ENCODE data around the gene SETD1B.
"Not testable (repeated sequence)": the region's sequence is repeated elsewhere in the genome, so short reads cannot be mapped to it uniquely, and the experiment has no call there.

SETD1B gene

DNA sequence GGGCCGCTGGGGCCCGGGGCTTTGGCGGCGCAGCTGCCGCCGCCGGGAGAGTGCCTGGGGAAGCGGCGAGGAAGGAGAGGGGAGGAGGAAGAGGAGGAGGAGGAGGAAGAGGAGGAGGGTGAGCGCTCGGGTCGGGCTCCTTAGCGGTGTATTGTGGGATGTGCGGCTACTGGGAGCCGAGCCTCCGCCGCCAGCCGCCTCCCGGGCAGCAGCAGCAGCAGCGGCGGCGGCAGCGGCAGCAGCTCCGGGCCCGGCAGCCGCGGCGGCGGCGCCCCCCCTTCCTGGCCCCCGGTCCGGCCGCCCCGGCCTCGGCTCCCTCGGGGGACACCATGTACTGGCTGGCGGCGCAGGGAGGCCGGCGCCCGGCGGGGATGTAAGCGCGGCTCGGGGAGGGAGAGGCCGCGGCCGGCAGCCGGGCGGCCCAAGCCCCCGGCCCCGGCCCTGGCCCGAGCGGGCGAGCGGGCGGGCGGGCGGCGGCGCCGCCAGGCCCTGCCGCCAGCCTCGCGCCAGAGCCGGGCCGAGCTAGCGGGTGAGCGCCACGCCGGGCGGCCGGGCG is at the start of gene SETD1B:
Gene SETD1B (plus strand): TSS at position 149 of the 556 bp plus-strand sequence. CDS start 729 bp downstream, outside the sequence.
- H3K4me3 ChIP-seq (ENCODE audit: low read depth, low read length), result peak within 1 kb of the TSS; percentile 91
- TF ChIP-seq, protein P1, sequence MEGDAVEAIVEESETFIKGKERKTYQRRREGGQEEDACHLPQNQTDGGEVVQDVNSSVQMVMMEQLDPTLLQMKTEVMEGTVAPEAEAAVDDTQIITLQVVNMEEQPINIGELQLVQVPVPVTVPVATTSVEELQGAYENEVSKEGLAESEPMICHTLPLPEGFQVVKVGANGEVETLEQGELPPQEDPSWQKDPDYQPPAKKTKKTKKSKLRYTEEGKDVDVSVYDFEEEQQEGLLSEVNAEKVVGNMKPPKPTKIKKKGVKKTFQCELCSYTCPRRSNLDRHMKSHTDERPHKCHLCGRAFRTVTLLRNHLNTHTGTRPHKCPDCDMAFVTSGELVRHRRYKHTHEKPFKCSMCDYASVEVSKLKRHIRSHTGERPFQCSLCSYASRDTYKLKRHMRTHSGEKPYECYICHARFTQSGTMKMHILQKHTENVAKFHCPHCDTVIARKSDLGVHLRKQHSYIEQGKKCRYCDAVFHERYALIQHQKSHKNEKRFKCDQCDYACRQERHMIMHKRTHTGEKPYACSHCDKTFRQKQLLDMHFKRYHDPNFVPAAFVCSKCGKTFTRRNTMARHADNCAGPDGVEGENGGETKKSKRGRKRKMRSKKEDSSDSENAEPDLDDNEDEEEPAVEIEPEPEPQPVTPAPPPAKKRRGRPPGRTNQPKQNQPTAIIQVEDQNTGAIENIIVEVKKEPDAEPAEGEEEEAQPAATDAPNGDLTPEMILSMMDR (IDR thresholded peaks at IDR 0.05; ENCODE audit: borderline replicate concordance, insufficient read depth, low read depth, low read length), result no peak

DNA sequence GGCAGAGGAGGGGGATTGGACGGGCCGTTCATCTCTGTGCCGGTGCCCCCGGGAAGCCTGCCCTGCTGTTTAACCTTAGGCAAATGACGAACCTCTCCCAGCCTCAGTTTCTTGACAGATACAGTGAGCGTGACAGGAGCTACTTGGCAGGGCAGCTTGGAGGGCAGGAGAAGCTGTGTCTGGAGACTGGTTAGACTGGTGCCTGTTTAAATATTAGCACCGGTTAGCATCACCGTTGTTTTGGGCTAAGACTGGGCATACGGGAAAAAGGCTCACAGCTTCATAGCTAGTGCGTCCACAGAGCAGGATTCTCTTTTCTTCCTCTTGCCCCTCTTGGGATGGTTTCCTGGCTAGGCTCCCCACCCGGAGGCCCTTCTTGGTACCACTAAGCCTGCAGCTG is 49.0 kb upstream of the SETD1B start:
- TF ChIP-seq, protein P1 (IDR thresholded peaks at IDR 0.05; ENCODE audit: borderline replicate concordance, insufficient read depth, low read depth, low read length), result no peak
- no peak overlapping the region for H3K4me3 ChIP-seq (ENCODE audit: low read depth, low read length)

GRCh38 chr12:121755591-121755990 is 48.2 kb upstream of the SETD1B start:
- H3K4me3 ChIP-seq (ENCODE audit: low read depth, low read length), result no peak overlapping the region
- TF ChIP-seq, protein P1 (IDR thresholded peaks at IDR 0.05; ENCODE audit: borderline replicate concordance, insufficient read depth, low read depth, low read length), result no peak

- H3K4me3 ChIP-seq (ENCODE audit: low read depth, low read length), result not testable (repeated sequence)
Measured at GRCh38 chr12:121758536-121758935, 45.3 kb upstream of the SETD1B start.

GRCh38 chr12:121762269-121762668 is 41.5 kb upstream of the SETD1B start:
- H3K4me3 ChIP-seq (ENCODE audit: low read depth, low read length), result no peak overlapping the region
- TF ChIP-seq, protein P1 (IDR thresholded peaks at IDR 0.05; ENCODE audit: borderline replicate concordance, insufficient read depth, low read depth, low read length), result no peak

GRCh38 chr12:121764808-121765207 is 39.0 kb upstream of the SETD1B start:
- no peak overlapping the region for H3K4me3 ChIP-seq (ENCODE audit: low read depth, low read length)
- TF ChIP-seq, protein P1 (IDR thresholded peaks at IDR 0.05; ENCODE audit: borderline replicate concordance, insufficient read depth, low read depth, low read length), result no peak

GRCh38 chr12:121765573-121765972 is 38.2 kb upstream of the SETD1B start:
- H3K4me3 ChIP-seq (ENCODE audit: low read depth, low read length), result no peak overlapping the region
- TF ChIP-seq, protein P1 (IDR thresholded peaks at IDR 0.05; ENCODE audit: borderline replicate concordance, insufficient read depth, low read depth, low read length), result no peak
